HCT116 (cell line): ENCODE results near the gene ZNF382. TPM values are rescaled to one million over a fixed set of nuclear protein-coding genes. Genes with fewer than 3 reads are reported as not detected.
"Not testable (repeated sequence)": the region's sequence is repeated elsewhere in the genome, so short reads cannot be mapped to it uniquely, and the experiment has no call there.

Experiments
- ATAC-seq: fragments of 200-7000 bp; cut with Tn5 transposase; 2 replicates; pipeline ENCODE4 v1.9.1; 2020; ENCODE audit warnings: mild to moderate bottlenecking, moderate library complexity
- BruUV-seq: library from RNA; stranded (reverse); fragments of 400-500 nt; replicated peaks from 2 replicates; lab custom pipeline; 2021; lab: Mats Ljungman, UMichigan
- CTCF ChIA-PET: fragments of 300-600 bp; sonication (Branson Sonifier 250); formaldehyde crosslinking; loops from one replicate; lab custom pipeline; 2021; ENCODE audit warnings: antibody characterized with exemption; lab: Charles Lee
- POLR2A ChIA-PET: fragments of 300-600, 350-600 bp; sonication (Branson Sonifier 250); formaldehyde crosslinking; loops from one replicate; lab custom pipeline; 2021; ENCODE audit warnings: antibody characterized with exemption; lab: Charles Lee
- RAD21 ChIA-PET, 2 experiments: fragments of 300-600 bp; sonication (Branson Sonifier 250); formaldehyde crosslinking; loops; one replicate each; lab custom pipeline; 2023; ENCODE audit warnings: low total read pairs in 2 of 2; ENCODE audit not compliant: uncharacterized antibody in 2 of 2, unreplicated experiment in 2 of 2, low non-redundant PET in 1 of 2; lab: Charles Lee
- DNase-seq: peaks from one replicate; pipeline ENCODE4 v3.0.0-alpha.2; 2010; ENCODE audit warnings: low read depth, low spot score
- H2AFZ ChIP-seq: fragments of 200-600 bp; shearing (Covaris generic), sonication (generic); 2 replicates; pipeline ENCODE4 v1.6.1; 2017; ENCODE audit warnings: low read depth, mixed run types, mixed read lengths, antibody characterized with exemption, low read length; ENCODE audit not compliant: poor library complexity, severe bottlenecking
- H3K27ac ChIP-seq: 2 replicates; pipeline ENCODE4 v1.5.1; 2012; ENCODE audit warnings: low read depth, low read length
- H3K27me3 ChIP-seq: fragments of 200-600 bp; sonication (generic); 2 replicates; pipeline ENCODE4 v1.6.1; 2016; ENCODE audit warnings: mixed run types, low read length, mixed read lengths; ENCODE audit not compliant: insufficient read depth
- H3K36me3 ChIP-seq, 2 experiments: fragments of 200-500 bp in 1 of 2; fragments of 200-600 bp in 1 of 2; sonication (Bioruptor generic) in 1 of 2; sonication (generic) in 1 of 2; 2 replicates each; pipeline versions ENCODE4 v1.5.1 to v1.6.1; 2014 to 2016; ENCODE audit warnings: low read length in 2 of 2, inconsistent platforms in 1 of 2, mixed read lengths in 1 of 2, mixed run types in 1 of 2; ENCODE audit not compliant: insufficient read depth in 2 of 2, control insufficient read depth in 1 of 2
- H3K4me1 ChIP-seq, 2 experiments: fragments of 200-600 bp in 1 of 2; sonication (generic) in 1 of 2; 2 replicates each; pipeline versions ENCODE4 v1.5.1 to v1.6.1; 2012 to 2017; ENCODE audit warnings: low read length in 2 of 2, inconsistent platforms in 1 of 2, mild to moderate bottlenecking in 1 of 2, mixed read lengths in 1 of 2, mixed run types in 1 of 2, moderate library complexity in 1 of 2; ENCODE audit not compliant: insufficient read depth in 2 of 2, control insufficient read depth in 1 of 2
- H3K4me2 ChIP-seq: fragments of 200-600 bp; sonication (generic); 2 replicates; pipeline ENCODE4 v1.6.1; 2017; ENCODE audit warnings: mixed run types, low read length, mixed read lengths
- H3K4me3 ChIP-seq, 2 experiments: fragments of 200-600 bp in 1 of 2; sonication (generic) in 1 of 2; replicated peaks in 1 of 2; 2 replicates each; pipeline ENCODE4 v1.5.1; 2011 to 2016; ENCODE audit warnings: low read length in 2 of 2, control low read depth in 1 of 2, low read depth in 1 of 2, mild to moderate bottlenecking in 1 of 2, mixed read lengths in 1 of 2, mixed run types in 1 of 2
- H3K79me2 ChIP-seq: fragments of 200-600 bp; sonication (generic); 2 replicates; pipeline ENCODE4 v1.6.1; 2017; ENCODE audit warnings: mild to moderate bottlenecking, mixed run types, low read length, moderate library complexity, mixed read lengths; ENCODE audit not compliant: insufficient read depth
- H3K9ac ChIP-seq: fragments of 200-600 bp; sonication (generic); 2 replicates; pipeline ENCODE4 v1.6.1; 2016; ENCODE audit warnings: low read length, mixed read lengths
- H3K9me2 ChIP-seq: fragments of 200-600 bp; sonication (generic), shearing (Covaris generic); 2 replicates; pipeline ENCODE4 v1.6.1; 2017; ENCODE audit warnings: mixed run types, mild to moderate bottlenecking, moderate library complexity; ENCODE audit not compliant: insufficient read depth
- H3K9me3 ChIP-seq, 2 experiments: fragments of 200-500 bp in 1 of 2; fragments of 200-600 bp in 1 of 2; sonication (Bioruptor generic) in 1 of 2; sonication (generic) in 1 of 2; 2 replicates each; pipeline ENCODE4 v1.6.1; 2014 to 2017; ENCODE audit warnings: low read length in 2 of 2, mixed read lengths in 2 of 2, inconsistent platforms in 1 of 2, low read depth in 1 of 2, mild to moderate bottlenecking in 1 of 2, mixed run types in 1 of 2, moderate library complexity in 1 of 2; ENCODE audit not compliant: control insufficient read depth in 1 of 2, insufficient read depth in 1 of 2
- H4K20me1 ChIP-seq: fragments of 200-600 bp; sonication (generic), shearing (Covaris generic); 2 replicates; pipeline ENCODE4 v1.6.1; 2017; ENCODE audit warnings: mixed run types, mild to moderate bottlenecking, moderate library complexity; ENCODE audit not compliant: insufficient read depth
- ATF3 ChIP-seq: IDR thresholded peaks from 2 replicates; pipeline ENCODE4 v1.6.1; 2012
- RAD21 ChIP-seq: IDR thresholded peaks from 2 replicates; pipeline ENCODE4 v1.6.1; 2012; ENCODE audit warnings: low read depth, mild to moderate bottlenecking
- SIN3A ChIP-seq: IDR thresholded peaks from 2 replicates; pipeline ENCODE4 v1.6.1; 2012; ENCODE audit warnings: low read depth
- SP1 ChIP-seq: IDR thresholded peaks from 2 replicates; pipeline ENCODE4 v1.6.1; 2012; ENCODE audit warnings: low read depth
- YY1 ChIP-seq: IDR thresholded peaks from 2 replicates; pipeline ENCODE4 v1.6.1; 2011; ENCODE audit warnings: low read length, low read depth, moderate library complexity, mild to moderate bottlenecking; ENCODE audit not compliant: insufficient replicate concordance; ENCODE audit errors: extremely low read depth
- ZBTB33 ChIP-seq: IDR thresholded peaks from 2 replicates; pipeline ENCODE4 v1.6.1; 2011; ENCODE audit warnings: mild to moderate bottlenecking, low read length, moderate library complexity; ENCODE audit not compliant: insufficient replicate concordance; ENCODE audit errors: extremely low read depth
- ZFX ChIP-seq: fragments of 450-650 bp; IDR thresholded peaks from 2 replicates; pipeline ENCODE4 v1.6.1; 2017
- ZNF274 ChIP-seq: fragments of 200-500 bp; sonication (Bioruptor generic); IDR thresholded peaks from 2 replicates; pipeline ENCODE4 v1.6.1; 2014; ENCODE audit warnings: mild to moderate bottlenecking, low read depth, low read length, inconsistent platforms
- intact Hi-C: fragments of 100-400 bp; cut with micrococcal nuclease; formaldehyde crosslinking; loops from 2 replicates; pipeline ENCODE4 v1.10.0; 2022
- total RNA-seq: library from RNA; stranded (reverse); gene quantifications from one replicate; pipeline ENCODE4 v1.2.1, GENCODE V29; 2021; ENCODE audit not compliant: unreplicated experiment
- TF ChIP-seq, protein P1 (sequence below): IDR thresholded peaks from 2 replicates; pipeline ENCODE4 v1.6.1; 2012

ZNF382 gene
- total RNA-seq, 1 experiment from 2014 or later = not detected

GRCh38 chr19:36579255-36579654 is 25.9 kb upstream of the ZNF382 start:
- Histone ChIP-seq H2AFZ (no peak overlapping the region), H3K4me3 (no peak overlapping the region), H4K20me1 (no peaks in the 10 kb centered on the region), H3K4me1 (no peaks in the 10 kb centered on the region), H3K9ac (no peak overlapping the region), H3K79me2 (no peaks in the 10 kb centered on the region), H3K36me3 (no peaks in the 10 kb centered on the region; a peak in 1 of 4 replicates), H3K9me2 (no peaks in the 10 kb centered on the region), H3K27ac (no peak overlapping the region), H3K27me3 (no peaks in the 10 kb centered on the region), H3K4me2 (no peak overlapping the region), H3K9me3 (peaks cover 3 to 8% of the 10 kb centered on the region in 2 experiments; a peak in 2 of 4 replicates)
- ATAC-seq = no peak
- RAD21 ChIA-PET = no interaction called here
- BruUV-seq = no TSS peak
- CTCF ChIA-PET = no interaction called here
- no peak for DNase-seq
- POLR2A ChIA-PET = no interaction called here
- intact Hi-C loops = no loop called here
- TF ChIP-seq YY1 (no peak), SIN3A (no peak), RAD21 (no peak), ZBTB33 (no peak), ZNF274 (no peak), SP1 (no peak), ATF3 (no peak), ZFX (no peak)
- TF ChIP-seq, protein P1, sequence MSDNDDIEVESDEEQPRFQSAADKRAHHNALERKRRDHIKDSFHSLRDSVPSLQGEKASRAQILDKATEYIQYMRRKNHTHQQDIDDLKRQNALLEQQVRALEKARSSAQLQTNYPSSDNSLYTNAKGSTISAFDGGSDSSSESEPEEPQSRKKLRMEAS = no peak

DNA sequence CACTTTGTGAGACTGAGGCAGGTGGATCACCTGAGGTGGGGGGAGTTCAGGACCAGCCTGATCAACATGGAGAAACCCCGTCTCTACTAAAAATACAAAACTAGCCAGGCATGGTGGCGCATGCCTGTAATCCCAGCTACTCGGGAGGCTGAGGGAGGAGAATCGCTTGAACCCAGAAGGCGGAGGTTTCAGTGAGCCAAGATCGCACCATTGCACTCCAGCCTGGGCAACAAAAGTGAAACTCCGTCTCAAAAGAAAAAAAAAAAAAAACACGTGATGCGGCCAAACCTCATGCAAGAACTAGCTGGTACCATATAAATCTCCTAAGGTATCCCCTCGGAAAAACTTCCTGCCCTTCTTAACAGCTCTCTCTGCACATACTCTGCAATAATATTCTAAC is 2.4 kb upstream of the ZNF382 start:
- H3K36me3 ChIP-seq, H4K20me1 ChIP-seq, H3K9me2 ChIP-seq, DNase-seq, H3K9ac ChIP-seq, BruUV-seq, H3K27me3 ChIP-seq, intact Hi-C loops, H3K4me1 ChIP-seq, H3K79me2 ChIP-seq, H3K27ac ChIP-seq, H2AFZ ChIP-seq, H3K4me2 ChIP-seq, ATAC-seq, POLR2A ChIA-PET, H3K4me3 ChIP-seq, RAD21 ChIA-PET, CTCF ChIA-PET: not testable (repeated sequence)
- H3K9me3 ChIP-seq = peaks cover 7 to 12% of the 10 kb centered on the region in 2 experiments; a peak in 2 of 4 replicates
